HT1080 (cell line): ENCODE measurements around the gene PARP4. TPM values are rescaled to one million over a fixed set of nuclear protein-coding genes. Genes with fewer than 3 reads are reported as not detected.
A peak's percentile ranks its signal among the peaks of the same experiment; 100 is the strongest.
"Not testable (repeated sequence)": the region's sequence is repeated elsewhere in the genome, so short reads cannot be mapped to it uniquely, and the experiment has no call there.

ENCODE experiments used
- DNase-seq: peaks from one replicate; pipeline ENCODE4 v3.0.0-alpha.2; 2015; ENCODE audit warnings: low read depth
- total RNA-seq: library from RNA; depleted of rRNA; stranded (reverse); fragments of >200 nt; shearing (Covaris generic); gene quantifications from 2 replicates; pipeline ENCODE4 v1.2.3, GENCODE V29; 2014

PARP4 gene
- total RNA-seq, 1 experiment from 2014 or later, result 47.6 TPM

- no peak for DNase-seq
Observed at GRCh38 chr13:24452044-24452443, 60.5 kb downstream of the PARP4 start.

GRCh38 chr13:24450530-24450929, 62.0 kb downstream of the PARP4 start:
- DNase-seq, result no peak

GRCh38 chr13:24444851-24445250, 67.7 kb downstream of the PARP4 start:
- DNase-seq, result not testable (repeated sequence)

- DNase-seq, result no peak
Observed at GRCh38 chr13:24443366-24443765, 69.2 kb downstream of the PARP4 start.

GRCh38 chr13:24426045-24426444, 86.5 kb downstream of the PARP4 start:
- not testable (repeated sequence) for DNase-seq

- not testable (repeated sequence) for DNase-seq
Observed at GRCh38 chr13:24419668-24420067, 92.9 kb downstream of the PARP4 start.

GRCh38 chr13:24407844-24408243, 104.7 kb downstream of the PARP4 start:
- DNase-seq, result no peak

GRCh38 chr13:24406524-24406923, 106.1 kb downstream of the PARP4 start:
- DNase-seq, result no peak

GRCh38 chr13:24396821-24397220, 115.8 kb downstream of the PARP4 start:
- no peak for DNase-seq

- no peak for DNase-seq
Observed at GRCh38 chr13:24392972-24393371, 119.6 kb downstream of the PARP4 start.

- not testable (repeated sequence) for DNase-seq
Observed at GRCh38 chr13:24391771-24392683, 120.6 kb downstream of the PARP4 start.

GRCh38 chr13:24390795-24391194, 121.8 kb downstream of the PARP4 start:
- DNase-seq, result not testable (repeated sequence)

- DNase-seq, result no peak
Observed at GRCh38 chr13:24389506-24389905, 123.1 kb downstream of the PARP4 start.

- DNase-seq, result peak; percentile 33
Observed at GRCh38 chr13:24388743-24389142, 123.8 kb downstream of the PARP4 start.

GRCh38 chr13:24386816-24387708, 125.5 kb downstream of the PARP4 start:
- DNase-seq, result no peak

GRCh38 chr13:24385902-24386301, 126.7 kb downstream of the PARP4 start:
- DNase-seq, result no peak

- not testable (repeated sequence) for DNase-seq
Observed at GRCh38 chr13:24384946-24385345, 127.6 kb downstream of the PARP4 start.

- not testable (repeated sequence) for DNase-seq
Observed at GRCh38 chr13:24384091-24384490, 128.5 kb downstream of the PARP4 start.

GRCh38 chr13:24381541-24382265, 130.9 kb downstream of the PARP4 start:
- DNase-seq, result peak; percentile 66

- DNase-seq, result not testable (repeated sequence)
Observed at GRCh38 chr13:24380881-24381280, 131.7 kb downstream of the PARP4 start.

GRCh38 chr13:24380227-24380626, 132.4 kb downstream of the PARP4 start:
- not testable (repeated sequence) for DNase-seq
